Dedifferentiated amniotic fluid mesenchymal stem cell (primary cell): ENCODE data around the gene GRPR.
"Not testable (repeated sequence)": the region's sequence is repeated elsewhere in the genome, so short reads cannot be mapped to it uniquely, and the experiment has no call there.

Experiments
- DNase-seq: peaks from one replicate; pipeline ENCODE4 v3.0.0-alpha.2; 2016; ENCODE audit errors: extremely low spot score

Gene GRPR

DNA sequence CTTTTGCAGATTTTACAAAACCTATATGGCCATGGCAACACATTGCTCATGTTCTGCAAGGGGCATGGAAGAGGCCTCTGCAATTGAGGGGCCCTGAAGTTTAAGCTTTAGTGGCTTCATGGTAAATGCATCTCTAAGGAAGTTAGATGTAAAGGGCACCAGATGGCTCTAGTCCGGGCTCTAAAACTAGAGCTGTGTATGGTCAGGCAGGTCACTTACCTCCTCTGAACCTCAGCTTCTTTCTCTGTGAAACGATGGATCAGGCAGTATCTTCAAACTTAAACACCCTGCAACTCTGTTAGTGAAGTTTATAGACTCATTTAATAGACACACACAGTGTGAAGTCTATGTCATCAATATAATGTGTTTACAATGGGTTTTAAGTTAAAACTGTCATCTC lies 53.9 kb downstream of the GRPR start:
- DNase-seq = no peak

DNA sequence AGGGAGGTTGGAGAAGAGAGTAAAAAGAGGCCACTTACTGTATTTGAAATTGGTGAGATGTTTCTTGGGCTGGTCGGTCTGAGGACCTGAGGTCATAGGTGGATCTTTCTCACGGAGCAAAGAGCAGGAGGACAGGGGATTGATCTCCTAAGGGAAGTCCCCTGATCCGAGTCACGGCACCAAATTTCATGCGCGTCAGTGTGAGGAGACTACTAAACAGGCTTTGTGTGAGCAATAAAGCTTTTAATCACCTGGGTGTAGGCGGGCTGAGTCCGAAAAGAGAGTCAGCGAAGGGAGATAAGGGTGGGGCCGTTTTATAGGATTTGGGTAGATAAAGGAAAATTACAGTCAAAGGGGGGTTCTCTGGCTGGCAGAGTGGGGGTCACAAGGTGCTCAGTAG lies 60.5 kb downstream of the GRPR start:
- not testable (repeated sequence) for DNase-seq

DNA sequence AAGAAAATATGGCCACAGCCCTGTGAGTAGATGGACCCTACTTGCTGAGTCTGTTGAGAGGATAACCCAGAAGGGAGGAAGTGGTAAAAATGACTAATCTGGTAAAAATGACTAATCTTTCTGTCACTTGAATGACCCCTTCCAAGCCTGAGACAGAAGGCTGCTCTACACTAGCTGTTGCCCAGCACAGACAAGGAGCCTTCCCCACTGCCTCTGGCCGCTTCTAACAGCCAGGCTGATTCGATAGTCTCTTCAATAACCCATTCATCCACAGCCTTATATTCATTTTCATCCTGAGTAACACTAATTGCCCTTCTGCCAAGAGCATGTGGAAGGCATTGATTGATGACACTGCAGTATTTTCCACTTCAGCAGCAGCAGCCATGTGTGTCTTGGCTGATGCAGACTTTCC lies 62.4 kb downstream of the GRPR start:
- no peak for DNase-seq

DNA sequence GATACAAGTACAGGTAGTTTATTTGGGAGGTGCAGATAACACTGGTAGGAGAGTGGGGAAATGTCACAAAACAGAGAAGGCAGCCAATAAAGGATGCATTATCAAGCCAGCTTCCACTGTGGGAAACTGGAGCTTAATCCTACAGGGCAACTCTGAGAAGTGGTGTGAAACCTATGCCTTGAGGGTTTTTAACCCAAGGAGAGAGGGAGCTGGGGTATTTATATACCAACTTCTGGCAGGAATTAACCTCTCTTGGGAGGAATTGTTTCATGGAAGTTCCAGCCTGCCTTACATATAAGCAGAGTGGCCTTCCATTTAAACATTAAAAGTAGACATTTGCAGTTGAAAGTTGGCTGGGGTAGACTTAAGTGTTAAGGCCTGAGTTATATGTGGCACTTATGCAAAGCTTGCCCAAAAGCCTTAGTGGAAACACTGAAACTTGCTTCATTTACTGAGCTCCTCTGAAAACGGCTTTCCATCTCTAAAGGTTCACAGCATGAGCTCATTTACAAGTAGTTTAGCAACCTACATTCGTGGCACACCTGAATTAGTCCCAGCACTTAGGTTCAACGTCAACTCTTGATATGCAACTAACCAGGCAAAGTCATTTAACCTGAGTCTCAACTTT lies 63.1 kb downstream of the GRPR start:
- no peak for DNase-seq

DNA sequence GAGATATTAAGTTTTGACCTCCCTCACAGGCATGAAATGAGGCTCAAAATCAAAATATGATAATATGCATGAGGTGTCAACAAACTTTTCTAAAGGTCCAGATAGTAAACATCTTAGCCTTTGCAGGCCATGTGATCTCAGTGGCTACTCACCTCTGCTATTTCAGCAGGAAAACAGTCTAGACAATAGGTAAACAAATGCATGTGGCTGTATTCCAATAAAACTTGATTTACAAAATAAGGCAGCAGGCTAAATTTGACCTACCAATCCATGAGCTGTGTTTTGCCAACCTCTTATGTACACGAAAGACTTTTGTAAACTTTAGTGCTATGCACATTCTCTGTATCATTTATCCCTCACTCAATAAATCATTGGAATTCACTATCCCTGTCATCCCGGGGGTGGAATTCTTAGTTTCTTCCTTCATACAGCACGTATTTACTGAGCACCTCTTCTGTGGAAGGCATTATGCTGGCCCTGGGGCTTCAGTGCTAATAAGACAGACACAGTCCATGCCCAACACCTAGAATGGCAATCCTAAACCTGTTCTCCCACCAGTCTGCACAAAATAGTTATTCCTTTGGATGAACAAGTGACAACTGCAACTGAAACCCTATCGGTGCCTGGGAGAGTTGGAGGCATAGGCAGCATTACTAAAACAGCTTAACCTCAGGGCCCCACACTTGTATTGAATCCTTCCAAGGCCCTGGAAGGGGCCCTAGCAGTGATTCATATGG lies 63.8 kb downstream of the GRPR start:
- no peak for DNase-seq

DNA sequence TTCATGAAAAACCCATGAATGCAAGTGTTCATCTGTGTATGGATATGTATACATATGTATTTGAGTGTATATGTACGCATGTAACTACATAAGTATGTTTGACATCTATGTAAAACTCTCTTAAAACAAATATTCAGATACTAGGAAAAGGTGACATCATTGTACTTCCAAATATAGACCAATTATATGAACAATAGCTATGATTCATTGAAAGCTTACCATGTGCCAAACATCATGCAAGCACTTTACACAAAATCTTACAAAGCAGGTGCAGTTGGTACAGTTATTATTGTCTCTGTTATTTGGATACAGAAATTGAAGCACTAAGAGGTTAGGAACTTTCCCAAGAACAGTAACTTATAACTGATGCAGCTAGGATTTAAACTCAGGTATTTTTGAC lies 65.3 kb downstream of the GRPR start:
- no peak for DNase-seq

DNA sequence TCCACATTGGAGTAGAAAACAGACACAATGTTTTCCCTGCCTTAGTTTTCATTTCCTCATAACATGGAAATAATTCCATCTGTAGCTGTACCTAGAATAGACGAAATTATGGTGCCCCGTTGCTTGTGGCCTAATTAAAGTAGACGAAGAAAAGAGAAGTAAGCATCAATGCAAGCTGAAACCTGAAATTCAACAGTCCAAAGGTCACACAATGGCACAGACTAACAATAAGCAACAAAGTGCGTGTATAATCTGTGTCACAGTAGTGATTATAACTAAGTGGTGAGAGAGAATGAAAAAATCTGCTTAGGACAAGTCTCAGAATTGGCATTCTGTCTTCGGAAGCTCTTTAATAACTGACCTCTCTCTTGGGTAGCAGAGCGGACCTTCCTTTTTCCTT lies 68.2 kb downstream of the GRPR start:
- DNase-seq = no peak

DNA sequence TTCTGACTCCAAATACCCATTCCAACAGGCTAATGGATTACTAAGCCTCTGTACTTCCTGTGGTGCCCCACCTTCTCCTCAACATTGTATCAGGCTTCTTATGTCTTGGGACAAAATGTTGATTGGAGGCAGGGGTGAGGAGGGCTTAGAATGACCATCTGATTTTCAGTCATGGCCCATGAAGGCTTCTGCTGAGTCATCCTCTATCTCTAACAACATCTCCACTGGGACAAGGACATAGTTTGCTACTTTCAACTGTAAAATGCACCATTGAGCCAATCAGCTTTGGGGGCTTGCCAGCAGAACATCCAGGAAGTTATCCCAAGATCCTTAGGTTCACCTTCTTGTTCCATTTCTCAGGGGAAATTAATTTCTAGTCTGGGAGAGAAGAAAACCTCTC lies 73.5 kb downstream of the GRPR start:
- no peak for DNase-seq

DNA sequence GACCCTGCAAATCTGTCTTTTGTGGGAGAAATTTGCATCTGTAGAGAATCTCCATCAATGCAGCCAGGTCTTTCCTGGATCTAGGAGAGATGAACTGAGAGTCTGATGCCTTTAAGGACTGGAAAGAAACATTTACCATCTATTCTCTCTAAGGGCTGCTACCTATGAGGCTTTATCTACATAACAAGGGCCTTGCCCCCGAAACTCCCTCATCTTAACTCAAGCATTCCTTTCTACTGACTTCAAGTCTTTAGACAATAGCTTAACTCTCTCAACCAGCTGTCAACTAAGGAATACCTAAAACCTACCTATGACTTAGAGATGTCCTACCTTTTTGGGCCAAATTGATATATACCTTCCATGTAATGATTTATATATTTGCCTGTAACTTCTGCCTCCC lies 76.0 kb downstream of the GRPR start:
- no peak for DNase-seq

DNA sequence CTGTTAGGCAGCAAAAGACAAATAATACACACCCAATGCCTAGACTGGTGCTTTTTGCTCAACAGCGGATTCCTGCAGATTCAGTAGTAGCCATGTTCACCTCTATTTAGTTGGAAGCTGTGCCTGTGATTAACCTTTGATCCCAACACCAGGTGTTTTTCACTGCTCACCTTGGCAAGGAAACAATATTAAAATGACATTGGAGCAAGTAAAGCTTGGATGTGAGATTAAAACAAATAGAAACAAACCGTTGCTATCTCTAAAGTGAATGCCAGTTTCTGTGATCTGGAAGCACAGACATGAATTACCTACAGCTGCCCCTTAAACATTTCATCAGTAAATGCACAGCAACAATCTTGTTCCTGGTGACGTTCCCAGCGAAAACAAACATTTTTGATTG lies 79.6 kb downstream of the GRPR start:
- no peak for DNase-seq
